ENCODE data around the gene UBASH3A.

UBASH3A gene

DNA sequence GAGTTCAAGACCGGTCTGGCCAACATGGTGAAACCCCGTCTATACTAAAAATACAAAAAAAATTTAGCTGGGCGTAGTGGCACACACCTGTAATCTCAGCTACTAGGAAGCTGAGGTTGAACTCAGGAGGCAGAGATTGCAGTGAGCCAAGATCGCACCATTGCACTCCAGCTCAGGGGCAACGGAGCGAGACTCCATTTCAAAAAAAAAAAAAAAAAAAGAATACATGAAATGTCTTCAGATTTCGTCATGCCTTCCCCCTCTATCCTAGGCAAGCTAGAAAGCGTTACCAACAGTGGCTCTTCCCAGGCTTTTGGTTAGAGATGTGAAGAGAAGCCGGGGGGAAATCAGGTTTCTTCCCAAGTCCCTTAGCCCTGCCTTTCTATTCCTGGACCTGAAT is 41.0 kb upstream of the UBASH3A start:
- H3K79me2 ChIP-seq (ENCODE audit: insufficient read depth, low read length), result no peaks in the 10 kb centered on the region
- H3K9ac ChIP-seq (ENCODE audit: low read length), result no peak overlapping the region
- no peaks in the 10 kb centered on the region for H4K20me1 ChIP-seq (ENCODE audit: insufficient read depth, low read length)
- H2AFZ ChIP-seq (ENCODE audit: low read length), result no peak overlapping the region
- H3K4me1 ChIP-seq (ENCODE audit: insufficient read depth, low read length, severe bottlenecking), result no peaks in the 10 kb centered on the region
- TF ChIP-seq, protein P1, sequence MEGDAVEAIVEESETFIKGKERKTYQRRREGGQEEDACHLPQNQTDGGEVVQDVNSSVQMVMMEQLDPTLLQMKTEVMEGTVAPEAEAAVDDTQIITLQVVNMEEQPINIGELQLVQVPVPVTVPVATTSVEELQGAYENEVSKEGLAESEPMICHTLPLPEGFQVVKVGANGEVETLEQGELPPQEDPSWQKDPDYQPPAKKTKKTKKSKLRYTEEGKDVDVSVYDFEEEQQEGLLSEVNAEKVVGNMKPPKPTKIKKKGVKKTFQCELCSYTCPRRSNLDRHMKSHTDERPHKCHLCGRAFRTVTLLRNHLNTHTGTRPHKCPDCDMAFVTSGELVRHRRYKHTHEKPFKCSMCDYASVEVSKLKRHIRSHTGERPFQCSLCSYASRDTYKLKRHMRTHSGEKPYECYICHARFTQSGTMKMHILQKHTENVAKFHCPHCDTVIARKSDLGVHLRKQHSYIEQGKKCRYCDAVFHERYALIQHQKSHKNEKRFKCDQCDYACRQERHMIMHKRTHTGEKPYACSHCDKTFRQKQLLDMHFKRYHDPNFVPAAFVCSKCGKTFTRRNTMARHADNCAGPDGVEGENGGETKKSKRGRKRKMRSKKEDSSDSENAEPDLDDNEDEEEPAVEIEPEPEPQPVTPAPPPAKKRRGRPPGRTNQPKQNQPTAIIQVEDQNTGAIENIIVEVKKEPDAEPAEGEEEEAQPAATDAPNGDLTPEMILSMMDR (IDR thresholded peaks at IDR 0.05; ENCODE audit: low read length), result no peak
- TF ChIP-seq EZH2 (IDR thresholded peaks at IDR 0.05; ENCODE audit: borderline replicate concordance, low read length), result no peak
- H3K4me2 ChIP-seq (ENCODE audit: low read length), result no peak overlapping the region
- H3K4me3 ChIP-seq (ENCODE audit: low read depth, low read length, poor library complexity, severe bottlenecking), result no peak overlapping the region
- H3F3A ChIP-seq (ENCODE audit: insufficient read depth, low read length), result no peaks in the 10 kb centered on the region
- H3K27ac ChIP-seq (ENCODE audit: low read depth, low read length, poor library complexity, severe bottlenecking), result no peak overlapping the region
- peaks cover 16% of the 10 kb centered on the region; the same call in 1 of the 2 replicates for H3K27me3 ChIP-seq (ENCODE audit: insufficient read depth, low read length)
- no peaks in the 10 kb centered on the region for H3K36me3 ChIP-seq (ENCODE audit: insufficient read depth, low read length)
- no peaks in the 10 kb centered on the region for H3K9me3 ChIP-seq (ENCODE audit: low read length)
- H3K9me2 ChIP-seq (ENCODE audit: low read depth, low read length), result no peaks in the 10 kb centered on the region

DNA sequence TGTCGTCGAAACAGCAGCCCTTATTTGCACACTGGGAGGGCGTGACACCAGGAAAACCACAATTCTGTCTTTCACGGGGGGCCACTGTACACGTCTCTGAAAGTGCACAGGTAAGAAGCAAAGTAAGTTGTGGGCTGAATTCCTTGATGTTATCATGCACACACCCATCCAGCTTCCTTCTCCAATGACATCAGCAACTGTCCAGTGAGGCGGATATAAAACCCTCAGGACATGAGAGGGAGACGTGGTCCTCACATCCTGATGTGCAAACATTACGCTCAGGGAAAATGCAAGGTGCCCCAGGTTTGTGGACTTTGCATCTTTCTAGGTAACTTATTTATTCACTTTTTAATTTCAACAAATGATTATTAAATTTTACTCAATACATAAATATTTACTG is 40.4 kb upstream of the UBASH3A start:
- no peaks in the 10 kb centered on the region for H3F3A ChIP-seq (ENCODE audit: insufficient read depth, low read length)
- H3K9me3 ChIP-seq (ENCODE audit: low read length), result no peaks in the 10 kb centered on the region
- no peaks in the 10 kb centered on the region for H3K9me2 ChIP-seq (ENCODE audit: low read depth, low read length)
- no peak overlapping the region for H2AFZ ChIP-seq (ENCODE audit: low read length)
- H3K4me2 ChIP-seq (ENCODE audit: low read length), result no peak overlapping the region
- TF ChIP-seq, protein P1 (IDR thresholded peaks at IDR 0.05; ENCODE audit: low read length), result no peak
- TF ChIP-seq EZH2 (IDR thresholded peaks at IDR 0.05; ENCODE audit: borderline replicate concordance, low read length), result no peak
- H4K20me1 ChIP-seq (ENCODE audit: insufficient read depth, low read length), result no peaks in the 10 kb centered on the region
- H3K27ac ChIP-seq (ENCODE audit: low read depth, low read length, poor library complexity, severe bottlenecking), result no peak overlapping the region
- no peak overlapping the region for H3K4me3 ChIP-seq (ENCODE audit: low read depth, low read length, poor library complexity, severe bottlenecking)
- no peaks in the 10 kb centered on the region for H3K36me3 ChIP-seq (ENCODE audit: insufficient read depth, low read length)
- H3K27me3 ChIP-seq (ENCODE audit: insufficient read depth, low read length), result peaks cover 17% of the 10 kb centered on the region; the same call in 1 of the 2 replicates
- no peaks in the 10 kb centered on the region for H3K79me2 ChIP-seq (ENCODE audit: insufficient read depth, low read length)
- H3K4me1 ChIP-seq (ENCODE audit: insufficient read depth, low read length, severe bottlenecking), result no peaks in the 10 kb centered on the region
- no peak overlapping the region for H3K9ac ChIP-seq (ENCODE audit: low read length)

DNA sequence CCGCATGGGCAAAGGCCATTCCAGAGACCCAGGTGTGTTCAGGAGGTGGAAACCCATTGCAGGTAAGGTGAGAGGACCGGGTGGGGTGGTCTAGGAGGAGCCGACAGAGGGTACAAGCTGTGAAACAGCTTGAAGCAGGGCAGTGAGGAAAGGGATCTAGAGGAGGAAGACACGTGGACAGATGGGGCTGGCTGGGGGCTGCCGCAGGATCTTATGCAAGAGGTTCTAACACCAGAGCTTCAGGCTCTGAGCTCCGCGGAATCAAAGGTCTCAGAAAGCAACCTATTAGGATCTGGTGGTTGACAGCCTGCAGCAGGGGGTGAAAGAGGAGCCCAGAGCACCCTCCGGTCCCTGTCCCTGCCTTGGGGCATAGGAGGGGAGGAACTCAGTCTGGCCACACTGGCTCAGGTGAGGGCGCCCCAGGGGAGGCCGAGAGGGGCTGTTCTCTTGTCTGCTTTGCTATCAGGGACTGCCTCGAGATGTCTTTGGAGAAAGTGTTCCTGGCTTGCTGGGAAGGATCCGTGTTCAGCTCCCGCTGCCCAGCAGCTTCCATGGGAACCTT is 39.3 kb upstream of the UBASH3A start:
- H3K79me2 ChIP-seq (ENCODE audit: insufficient read depth, low read length), result no peaks in the 10 kb centered on the region
- H4K20me1 ChIP-seq (ENCODE audit: insufficient read depth, low read length), result no peaks in the 10 kb centered on the region
- no peak overlapping the region for H3K4me2 ChIP-seq (ENCODE audit: low read length)
- H3K27me3 ChIP-seq (ENCODE audit: insufficient read depth, low read length), result peaks cover 19% of the 10 kb centered on the region; the same call in 1 of the 2 replicates
- no peak for TF ChIP-seq EZH2 (IDR thresholded peaks at IDR 0.05; ENCODE audit: borderline replicate concordance, low read length)
- TF ChIP-seq, protein P1 (IDR thresholded peaks at IDR 0.05; ENCODE audit: low read length), result no peak
- H3K4me3 ChIP-seq (ENCODE audit: low read depth, low read length, poor library complexity, severe bottlenecking), result no peak overlapping the region
- no peak overlapping the region for H3K9ac ChIP-seq (ENCODE audit: low read length)
- no peaks in the 10 kb centered on the region for H3K9me3 ChIP-seq (ENCODE audit: low read length)
- no peaks in the 10 kb centered on the region for H3K9me2 ChIP-seq (ENCODE audit: low read depth, low read length)
- no peaks in the 10 kb centered on the region for H3K4me1 ChIP-seq (ENCODE audit: insufficient read depth, low read length, severe bottlenecking)
- H2AFZ ChIP-seq (ENCODE audit: low read length), result no peak overlapping the region
- no peak overlapping the region for H3K27ac ChIP-seq (ENCODE audit: low read depth, low read length, poor library complexity, severe bottlenecking)
- H3F3A ChIP-seq (ENCODE audit: insufficient read depth, low read length), result no peaks in the 10 kb centered on the region
- no peaks in the 10 kb centered on the region for H3K36me3 ChIP-seq (ENCODE audit: insufficient read depth, low read length)
